Retinal pigment epithelial cell (primary cell): Measurements from ENCODE around the gene TCF7.
A peak's percentile ranks its signal among the peaks of the same experiment; 100 is the strongest.

Experiments used
- DNase-seq: peaks from one replicate; pipeline ENCODE4 v3.0.0-alpha.2; 2010; ENCODE audit warnings: low read depth
- H3K4me3 ChIP-seq: 2 replicates; pipeline ENCODE4 v1.5.1; 2011; ENCODE audit warnings: mild to moderate bottlenecking, low read length, control low read depth, moderate library complexity
- CTCF ChIP-seq: conservative IDR thresholded peaks from 2 replicates; pipeline ENCODE4 v1.5.1; 2011; ENCODE audit warnings: low read depth, low read length, control low read depth, inconsistent platforms

TCF7 gene

GRCh38 chr5:134098690-134099089, 15.8 kb upstream of the TCF7 start:
- no peak for DNase-seq

GRCh38 chr5:134099288-134099872, 15.1 kb upstream of the TCF7 start:
- TF ChIP-seq CTCF = no peak
- H3K4me3 ChIP-seq = no peak overlapping the region
- DNase-seq = no peak

More at GRCh38 chr5:134098690-134099089, 15.8 kb upstream of the TCF7 start:
- H3K4me3 ChIP-seq = no peak overlapping the region
- TF ChIP-seq CTCF = no peak

- H3K4me3 ChIP-seq = no peak overlapping the region
- TF ChIP-seq CTCF = no peak
- no peak for DNase-seq
Measured at GRCh38 chr5:134099939-134100282, 14.6 kb upstream of the TCF7 start.

GRCh38 chr5:134100283-134101091, 14.0 kb upstream of the TCF7 start:
- no peak for DNase-seq
- no peak overlapping the region for H3K4me3 ChIP-seq
- TF ChIP-seq CTCF = no peak

GRCh38 chr5:134101686-134102439, 12.6 kb upstream of the TCF7 start:
- TF ChIP-seq CTCF = peak; percentile 91
- no peak for DNase-seq

GRCh38 chr5:134103397-134103796, 11.1 kb upstream of the TCF7 start:
- H3K4me3 ChIP-seq = no peak overlapping the region
- DNase-seq = no peak
- TF ChIP-seq CTCF = no peak

More at GRCh38 chr5:134101686-134102439, 12.6 kb upstream of the TCF7 start:
- H3K4me3 ChIP-seq = no peak overlapping the region
